ENCODE data around the gene PLEKHM3.

DNA sequence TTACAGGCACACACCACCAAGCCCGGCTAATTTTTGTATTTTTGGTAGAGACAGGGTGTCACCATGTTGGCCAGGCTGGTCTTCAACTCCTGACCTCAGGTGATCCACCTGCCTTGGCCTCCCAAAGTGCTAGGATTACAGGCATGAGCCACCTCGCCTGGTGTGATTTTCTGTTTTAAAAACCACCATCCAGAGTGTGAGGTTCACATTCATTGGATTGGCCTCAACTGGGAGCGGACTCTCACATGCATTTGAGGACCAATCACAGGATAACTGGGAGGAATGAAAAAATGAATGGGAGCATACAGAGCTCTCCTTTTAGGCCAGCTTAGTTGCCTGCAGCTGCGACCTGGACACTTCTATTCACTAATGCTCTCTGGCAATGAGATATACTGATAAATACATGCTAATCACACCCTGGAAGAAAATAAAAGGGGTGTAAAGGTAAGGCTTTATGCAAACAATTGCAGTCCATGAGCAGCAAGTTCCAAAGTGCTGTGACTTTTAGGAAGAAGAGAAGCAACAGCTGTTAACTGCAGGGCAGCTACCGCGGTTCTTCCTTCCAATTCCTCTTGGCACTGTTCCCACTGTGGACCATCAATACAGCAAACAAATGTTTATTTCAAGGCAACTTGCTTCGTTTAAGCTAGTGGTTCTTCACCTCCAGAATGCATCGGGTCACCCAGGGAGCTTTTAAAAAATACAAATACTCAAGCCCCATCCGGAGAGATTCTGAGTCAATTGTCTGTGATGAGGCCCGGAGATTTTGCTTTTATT, 206.1 kb downstream of the PLEKHM3 start:
- TF ChIP-seq, protein P1, sequence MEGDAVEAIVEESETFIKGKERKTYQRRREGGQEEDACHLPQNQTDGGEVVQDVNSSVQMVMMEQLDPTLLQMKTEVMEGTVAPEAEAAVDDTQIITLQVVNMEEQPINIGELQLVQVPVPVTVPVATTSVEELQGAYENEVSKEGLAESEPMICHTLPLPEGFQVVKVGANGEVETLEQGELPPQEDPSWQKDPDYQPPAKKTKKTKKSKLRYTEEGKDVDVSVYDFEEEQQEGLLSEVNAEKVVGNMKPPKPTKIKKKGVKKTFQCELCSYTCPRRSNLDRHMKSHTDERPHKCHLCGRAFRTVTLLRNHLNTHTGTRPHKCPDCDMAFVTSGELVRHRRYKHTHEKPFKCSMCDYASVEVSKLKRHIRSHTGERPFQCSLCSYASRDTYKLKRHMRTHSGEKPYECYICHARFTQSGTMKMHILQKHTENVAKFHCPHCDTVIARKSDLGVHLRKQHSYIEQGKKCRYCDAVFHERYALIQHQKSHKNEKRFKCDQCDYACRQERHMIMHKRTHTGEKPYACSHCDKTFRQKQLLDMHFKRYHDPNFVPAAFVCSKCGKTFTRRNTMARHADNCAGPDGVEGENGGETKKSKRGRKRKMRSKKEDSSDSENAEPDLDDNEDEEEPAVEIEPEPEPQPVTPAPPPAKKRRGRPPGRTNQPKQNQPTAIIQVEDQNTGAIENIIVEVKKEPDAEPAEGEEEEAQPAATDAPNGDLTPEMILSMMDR (IDR thresholded peaks at IDR 0.05; ENCODE audit: extremely low read depth in 1 of 2, insufficient read depth in 1 of 2, low read depth in 1 of 2, low read length in 2 of 2) = no peak
- TF ChIP-seq POLR2A (IDR thresholded peaks at IDR 0.05; ENCODE audit: low read depth, low read length) (no peak), EZH2 (IDR thresholded peaks at IDR 0.05; ENCODE audit: borderline replicate concordance, low read depth, low read length, severe bottlenecking) (no peak), MYC (IDR thresholded peaks at IDR 0.05; ENCODE audit: low read depth, low read length) (no peak), POLR2AphosphoS5 (IDR thresholded peaks at IDR 0.05; ENCODE audit: insufficient read depth, low read depth, low read length) (no peak), JUN (IDR thresholded peaks at IDR 0.05; ENCODE audit: borderline replicate concordance, insufficient read depth, insufficient read length, low read depth) (no peak)
- TF ChIP-seq, protein P2, sequence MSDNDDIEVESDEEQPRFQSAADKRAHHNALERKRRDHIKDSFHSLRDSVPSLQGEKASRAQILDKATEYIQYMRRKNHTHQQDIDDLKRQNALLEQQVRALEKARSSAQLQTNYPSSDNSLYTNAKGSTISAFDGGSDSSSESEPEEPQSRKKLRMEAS (IDR thresholded peaks at IDR 0.05; ENCODE audit: insufficient read depth, insufficient read length) = no peak
